ENCODE data around the gene TMEM234.

TMEM234 gene

DNA sequence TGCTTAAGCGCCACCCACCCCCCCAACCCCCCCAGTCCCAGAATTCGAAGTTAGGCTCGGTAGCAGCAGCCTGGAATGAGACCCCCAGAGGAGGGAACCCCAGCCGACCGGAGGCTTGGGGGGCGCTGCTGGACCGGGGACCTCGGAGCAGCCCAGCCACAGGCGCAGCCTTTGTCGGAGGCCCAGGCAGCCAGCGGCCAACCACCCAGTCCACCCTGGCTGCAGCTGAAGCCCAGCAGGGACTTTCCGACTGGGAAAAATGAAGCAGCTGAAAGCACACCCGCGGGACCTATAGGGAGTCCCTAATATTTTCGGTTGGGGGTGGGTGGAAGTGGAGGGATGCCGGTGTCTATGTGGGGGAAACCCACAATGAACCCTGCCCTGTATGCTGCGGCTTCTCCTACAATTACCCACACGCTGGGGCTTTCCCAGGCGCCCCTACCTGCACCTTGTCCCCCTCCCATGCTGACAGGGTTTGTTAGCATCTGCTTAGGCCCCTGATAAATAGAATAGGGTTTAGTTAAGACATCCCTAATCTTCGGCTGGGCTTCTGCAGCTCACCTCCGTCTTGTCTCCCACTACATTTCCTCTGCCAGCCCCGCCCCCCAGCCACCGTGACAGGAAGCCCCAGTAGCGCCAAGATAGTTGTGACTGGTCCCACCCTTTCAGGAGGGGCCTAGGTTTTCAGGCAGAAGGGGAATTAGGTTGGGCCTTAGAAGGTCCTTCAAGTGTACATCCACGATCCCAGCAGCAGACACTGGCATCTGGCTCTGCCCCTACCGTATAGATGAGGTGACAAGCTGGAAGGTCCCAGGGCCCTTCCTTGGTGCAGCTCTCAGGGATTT lies 20.9 kb downstream of the TMEM234 start:
- in situ Hi-C loops (cut with MboI; ENCODE audit: low sequenced_read_pairs) = no loop called here

GRCh38 chr1:32200226-32201010 lies 21.7 kb downstream of the TMEM234 start, which contains the start of gene CCDC28B:
TSS of gene CCDC28B (plus strand) at chr1:32200595. CDS start at chr1:32201936, 1,341 bp downstream.
- in situ Hi-C loops (cut with MboI; ENCODE audit: low sequenced_read_pairs) = no loop called here

DNA sequence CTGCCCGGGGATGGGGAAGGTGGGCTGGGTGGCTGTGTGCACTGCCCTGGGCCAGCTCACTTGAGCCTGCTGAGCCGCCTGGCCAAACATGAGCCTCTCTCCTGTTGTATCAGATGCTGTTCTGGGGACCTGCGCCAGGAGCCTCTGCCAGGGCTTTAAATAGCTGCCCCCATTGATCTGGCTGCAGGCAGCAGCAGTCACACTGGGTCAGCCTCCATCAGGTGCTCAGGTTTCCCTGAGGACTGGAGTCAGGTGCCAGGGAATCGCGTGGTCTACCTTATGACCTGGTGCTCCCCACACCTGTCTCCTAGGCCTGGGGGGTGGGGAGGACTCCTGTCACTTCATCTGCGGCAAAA lies 22.5 kb downstream of the TMEM234 start:
- in situ Hi-C loops (cut with MboI; ENCODE audit: low sequenced_read_pairs) = no loop called here

DNA sequence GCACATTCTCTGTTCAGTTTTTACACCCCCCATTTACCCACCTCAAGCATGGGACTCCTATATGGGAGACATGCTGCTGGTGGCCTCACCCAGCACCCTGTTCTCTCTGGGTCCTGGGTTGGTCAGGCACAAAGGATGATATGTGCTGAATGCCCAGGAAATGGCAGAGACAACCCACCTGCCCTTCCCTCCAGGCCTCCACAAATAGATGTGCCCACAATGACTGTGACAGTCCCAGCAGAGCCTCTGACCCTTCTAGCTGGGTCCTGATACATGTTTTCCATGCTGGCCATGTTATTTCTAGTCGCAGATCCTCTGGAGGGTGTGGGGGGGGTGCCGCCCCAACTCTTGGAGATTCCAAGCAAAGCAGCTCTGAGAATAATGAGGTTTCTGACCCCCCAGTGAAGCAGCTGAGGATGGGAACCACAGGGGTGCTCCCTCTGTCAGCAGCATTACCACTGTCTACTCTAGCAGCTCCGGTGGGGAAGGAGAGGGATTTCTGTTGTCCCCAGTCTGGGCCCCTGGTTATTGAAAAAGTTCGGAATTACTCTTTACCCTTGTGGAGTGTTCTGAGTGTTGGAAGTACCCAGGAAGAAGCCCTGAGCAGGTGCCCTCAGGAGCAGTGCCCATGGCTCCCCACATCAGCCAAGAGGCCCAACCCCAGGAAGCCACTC lies 23.0 kb downstream of the TMEM234 start:
- in situ Hi-C loops (cut with MboI; ENCODE audit: low sequenced_read_pairs) = no loop called here

DNA sequence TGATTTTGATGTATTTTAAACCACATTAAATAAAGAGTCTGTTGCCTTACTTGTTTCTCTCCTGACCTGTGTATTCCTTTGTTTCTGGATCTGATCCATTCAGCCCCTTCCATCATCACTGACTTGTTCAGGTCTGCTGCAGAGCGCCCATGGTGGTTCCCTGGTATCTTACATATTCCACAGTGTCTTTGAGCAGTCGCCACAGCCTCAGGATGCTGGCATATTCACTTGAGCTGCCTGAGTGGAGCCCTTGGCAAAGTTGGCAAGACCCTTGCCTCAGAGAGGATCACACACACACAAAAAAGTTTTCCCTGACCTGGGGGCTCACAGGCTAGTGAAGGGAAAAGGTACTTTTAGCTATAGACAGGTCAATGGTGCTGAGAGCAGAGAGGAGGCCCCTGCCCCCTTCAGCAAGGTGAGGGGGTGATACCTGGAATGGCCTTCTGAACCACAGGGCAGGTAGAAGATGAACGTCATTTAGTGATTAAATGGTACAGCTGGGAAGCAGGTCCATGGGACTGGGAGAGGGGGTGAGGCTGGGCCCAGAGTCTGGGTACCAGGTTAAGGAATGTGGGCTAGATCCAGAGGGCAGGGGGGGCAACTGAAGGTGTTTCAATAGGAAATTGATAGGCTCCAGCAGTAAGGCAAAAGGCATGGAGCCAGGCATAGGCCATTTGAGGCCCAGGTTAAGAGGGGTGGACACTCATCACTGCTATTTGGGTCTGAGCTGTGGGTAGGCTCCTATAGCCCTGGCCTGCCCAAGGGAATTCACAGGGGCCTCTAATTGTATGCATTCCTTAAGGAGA lies 23.7 kb downstream of the TMEM234 start:
- in situ Hi-C loops (cut with MboI; ENCODE audit: low sequenced_read_pairs) = no loop called here

DNA sequence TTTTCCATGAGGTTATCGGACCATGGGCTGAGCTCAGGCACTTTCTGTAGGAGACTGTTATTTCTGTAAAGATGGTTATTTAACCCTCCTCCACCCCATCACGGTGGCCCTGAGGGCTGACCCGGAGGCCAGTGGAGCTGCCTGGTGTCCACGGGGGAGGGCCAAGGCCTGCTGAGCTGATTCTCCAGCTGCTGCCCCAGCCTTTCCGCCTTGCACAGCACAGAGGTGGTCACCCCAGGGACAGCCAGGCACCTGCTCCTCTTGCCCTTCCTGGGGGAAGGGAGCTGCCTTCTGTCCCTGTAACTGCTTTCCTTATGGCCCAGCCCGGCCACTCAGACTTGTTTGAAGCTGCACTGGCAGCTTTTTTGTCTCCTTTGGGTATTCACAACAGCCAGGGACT lies 24.3 kb downstream of the TMEM234 start:
- in situ Hi-C loops (cut with MboI; ENCODE audit: low sequenced_read_pairs) = no loop called here

GRCh38 chr1:32197074-32197473 lies 25.1 kb downstream of the TMEM234 start:
- in situ Hi-C loops (cut with MboI; ENCODE audit: low sequenced_read_pairs) = no loop called here

- in situ Hi-C loops (cut with MboI; ENCODE audit: low sequenced_read_pairs) = no loop called here
Observed at GRCh38 chr1:32195972-32196823, 26.0 kb downstream of the TMEM234 start.

GRCh38 chr1:32195531-32195930 lies 26.6 kb downstream of the TMEM234 start:
- in situ Hi-C loops (cut with MboI; ENCODE audit: low sequenced_read_pairs) = no loop called here

- in situ Hi-C loops (cut with MboI; ENCODE audit: low sequenced_read_pairs) = no loop called here
Observed at GRCh38 chr1:32194984-32195383, 27.2 kb downstream of the TMEM234 start.

DNA sequence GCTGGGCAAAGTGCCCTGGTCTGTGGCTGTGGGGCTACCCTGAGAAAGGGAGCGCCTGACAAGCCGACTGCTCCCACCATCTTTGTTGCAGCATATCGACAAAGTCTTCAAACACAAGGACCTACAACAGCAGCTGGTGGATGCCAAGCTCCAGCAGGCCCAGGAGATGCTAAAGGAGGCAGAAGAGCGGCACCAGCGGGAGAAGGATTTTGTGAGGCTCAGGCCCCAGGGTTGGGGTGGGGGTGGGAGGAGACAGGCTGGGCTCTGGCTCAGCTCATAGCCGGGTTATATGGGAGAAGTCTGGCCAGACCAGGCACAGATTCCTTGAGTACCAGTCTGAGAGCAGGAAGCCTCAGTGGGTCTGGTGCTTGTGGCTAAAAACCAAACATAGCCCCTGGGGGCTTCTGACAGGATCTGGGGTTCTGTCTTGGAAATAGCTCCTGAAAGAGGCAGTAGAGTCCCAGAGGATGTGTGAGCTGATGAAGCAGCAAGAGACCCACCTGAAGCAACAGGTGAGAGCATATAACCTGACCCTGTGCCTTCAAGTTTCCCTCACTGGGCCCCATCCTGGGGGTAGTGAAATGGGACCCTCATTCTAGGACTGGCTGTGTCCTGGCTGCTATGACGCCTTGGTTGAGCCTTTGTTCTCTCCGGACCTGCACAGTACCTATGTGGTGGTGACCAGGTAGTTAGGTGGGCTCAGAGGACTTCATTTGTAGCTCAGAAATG lies 29.8 kb downstream of the TMEM234 start:
- in situ Hi-C loops (cut with MboI; ENCODE audit: low sequenced_read_pairs) = no loop called here

- in situ Hi-C loops (cut with MboI; ENCODE audit: low sequenced_read_pairs) = no loop called here
Observed at GRCh38 chr1:32187850-32188249, 34.3 kb downstream of the TMEM234 start.

GRCh38 chr1:32186491-32186890 lies 35.7 kb downstream of the TMEM234 start:
- in situ Hi-C loops (cut with MboI; ENCODE audit: low sequenced_read_pairs) = no loop called here

DNA sequence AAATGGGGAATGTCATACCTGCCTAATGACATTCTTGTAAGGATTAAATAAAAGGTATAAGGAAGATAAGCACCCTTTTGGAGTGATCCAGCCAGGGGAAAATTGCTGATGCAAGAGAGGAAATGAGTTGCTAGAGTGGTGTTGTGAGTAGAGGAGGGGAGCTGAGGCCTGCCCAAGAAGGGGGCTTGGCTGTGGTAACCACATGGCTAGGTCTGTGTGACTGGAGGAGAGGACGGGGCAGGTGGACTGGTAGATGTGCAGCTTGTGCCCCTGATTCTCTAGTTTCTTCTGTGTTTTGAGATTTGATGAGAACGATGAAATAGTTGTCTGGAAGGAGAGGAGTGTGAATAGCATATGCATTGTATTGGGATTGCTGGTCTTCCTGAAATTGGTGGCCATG lies 36.1 kb downstream of the TMEM234 start:
- in situ Hi-C loops (cut with MboI; ENCODE audit: low sequenced_read_pairs) = no loop called here

DNA sequence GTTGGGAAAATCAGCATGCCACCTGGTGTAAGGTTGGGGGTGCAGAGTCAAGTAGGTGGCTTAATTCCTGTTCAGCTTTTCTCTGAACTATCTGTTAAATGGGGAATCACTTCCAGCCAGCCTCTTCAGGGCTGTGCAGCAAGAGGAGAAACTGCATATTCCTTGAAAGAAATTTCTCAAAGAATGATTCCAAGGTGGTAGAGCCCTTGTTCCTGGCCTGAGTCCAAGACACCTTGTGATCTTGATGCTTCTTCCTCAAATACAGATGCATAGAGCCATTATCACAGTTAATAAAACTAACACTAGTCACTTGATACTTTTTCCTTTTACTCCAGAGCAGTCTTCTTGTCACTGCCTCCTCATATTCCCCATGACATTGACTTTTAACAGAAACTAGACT lies 37.5 kb downstream of the TMEM234 start:
- in situ Hi-C loops (cut with MboI; ENCODE audit: low sequenced_read_pairs) = no loop called here

DNA sequence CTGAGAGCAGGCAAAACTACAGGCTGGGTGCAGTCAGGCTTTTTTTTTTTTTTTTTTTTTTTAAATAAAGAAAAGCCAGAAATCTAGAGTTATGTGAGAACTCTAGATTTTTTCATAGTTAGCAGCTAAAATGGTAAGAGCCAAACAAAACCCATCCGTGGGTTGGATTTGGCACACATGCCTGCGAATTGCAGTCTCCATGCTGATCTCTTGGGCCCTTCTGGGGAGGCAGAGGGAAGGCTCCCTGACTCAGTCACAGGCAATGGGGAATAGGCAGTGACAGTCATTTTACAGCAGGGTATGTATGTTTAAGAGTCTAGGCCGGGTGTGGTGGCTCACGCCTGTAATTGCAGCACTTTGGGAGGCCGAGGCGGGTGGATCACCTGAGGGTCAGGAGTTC lies 40.1 kb downstream of the TMEM234 start:
- in situ Hi-C loops (cut with MboI; ENCODE audit: low sequenced_read_pairs) = no loop called here

GRCh38 chr1:32181563-32181962 lies 40.6 kb downstream of the TMEM234 start:
- in situ Hi-C loops (cut with MboI; ENCODE audit: low sequenced_read_pairs) = no loop called here

DNA sequence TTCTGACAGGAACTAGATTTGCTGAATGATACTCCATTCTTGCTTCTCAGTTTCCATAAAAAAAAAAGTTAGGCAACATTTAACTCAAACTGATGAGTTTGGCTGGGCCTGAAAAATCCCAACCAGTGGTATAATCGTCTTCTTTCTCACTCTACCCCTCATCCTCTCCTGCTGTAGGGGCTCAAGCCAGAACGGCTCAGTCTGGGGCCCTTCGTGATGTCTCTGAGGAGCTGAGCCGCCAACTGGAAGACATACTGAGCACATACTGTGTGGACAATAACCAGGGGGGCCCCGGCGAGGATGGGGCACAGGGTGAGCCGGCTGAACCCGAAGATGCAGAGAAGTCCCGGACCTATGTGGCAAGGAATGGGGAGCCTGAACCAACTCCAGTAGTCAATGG lies 41.1 kb downstream of the TMEM234 start:
- in situ Hi-C loops (cut with MboI; ENCODE audit: low sequenced_read_pairs) = no loop called here
